HT1080 (cell line): ENCODE data around the gene PGPEP1. TPM values are rescaled to one million over a fixed set of nuclear protein-coding genes. Genes with fewer than 3 reads are reported as not detected.
"Not testable (repeated sequence)": the region's sequence is repeated elsewhere in the genome, so short reads cannot be mapped to it uniquely, and the experiment has no call there.

Source experiments
- DNase-seq: peaks from one replicate; pipeline ENCODE4 v3.0.0-alpha.2; 2015; ENCODE audit warnings: low read depth
- total RNA-seq: library from RNA; depleted of rRNA; stranded (reverse); fragments of >200 nt; shearing (Covaris generic); gene quantifications from 2 replicates; pipeline ENCODE4 v1.2.3, GENCODE V29; 2014

Gene PGPEP1
- total RNA-seq, 1 experiment from 2014 or later = 20.9 TPM

GRCh38 chr19:18389726-18390064 is 49.3 kb downstream of the PGPEP1 start:
- DNase-seq = no peak

GRCh38 chr19:18390065-18390907 is 49.9 kb downstream of the PGPEP1 start:
- DNase-seq = peak; percentile 52

GRCh38 chr19:18391509-18392075 is 51.2 kb downstream of the PGPEP1 start:
- DNase-seq = no peak

GRCh38 chr19:18392417-18392816 is 52.0 kb downstream of the PGPEP1 start:
- peak; percentile 71 for DNase-seq

GRCh38 chr19:18392926-18393325 is 52.5 kb downstream of the PGPEP1 start:
- no peak for DNase-seq

- no peak for DNase-seq
Measured at GRCh38 chr19:18393836-18394235, 53.4 kb downstream of the PGPEP1 start.

GRCh38 chr19:18396471-18397241 is 56.3 kb downstream of the PGPEP1 start:
- no peak for DNase-seq

- DNase-seq = no peak
Measured at GRCh38 chr19:18397242-18398202, 57.1 kb downstream of the PGPEP1 start, which contains the start of gene LRRC25. Gene LRRC25, minus strand, starts transcription at chr19:18397622. Its CDS starts 659 bp downstream, at chr19:18396963.

- DNase-seq = peak; percentile 28
Measured at GRCh38 chr19:18399008-18399407, 58.6 kb downstream of the PGPEP1 start.

- DNase-seq = peak; percentile 56
Measured at GRCh38 chr19:18401580-18402112, 61.2 kb downstream of the PGPEP1 start.

- not testable (repeated sequence) for DNase-seq
Measured at GRCh38 chr19:18402455-18403248, 62.3 kb downstream of the PGPEP1 start.

GRCh38 chr19:18405754-18406153 is 65.4 kb downstream of the PGPEP1 start:
- DNase-seq = not testable (repeated sequence)

GRCh38 chr19:18406749-18407148 is 66.4 kb downstream of the PGPEP1 start:
- no peak for DNase-seq

- DNase-seq = no peak
Measured at GRCh38 chr19:18408053-18408476, 67.7 kb downstream of the PGPEP1 start.

GRCh38 chr19:18412610-18413239 is 72.3 kb downstream of the PGPEP1 start:
- no peak for DNase-seq

- no peak for DNase-seq
Measured at GRCh38 chr19:18414504-18415177, 74.2 kb downstream of the PGPEP1 start.

- no peak for DNase-seq
Measured at GRCh38 chr19:18415178-18415867, 74.9 kb downstream of the PGPEP1 start.

GRCh38 chr19:18416778-18417249 is 76.4 kb downstream of the PGPEP1 start:
- peak; percentile 63 for DNase-seq
